ENCODE results near the gene MEIOSIN. TPM values are rescaled to one million over a fixed set of nuclear protein-coding genes. Genes with fewer than 3 reads are reported as not detected.

Gene MEIOSIN
- total and polyA plus RNA-seq, 9 of the 15 experiments (the other 6 are each of a cell fraction or from before 2014, with no cell fraction given), result 0.06 to 2.0 (median 0.76) TPM

DNA sequence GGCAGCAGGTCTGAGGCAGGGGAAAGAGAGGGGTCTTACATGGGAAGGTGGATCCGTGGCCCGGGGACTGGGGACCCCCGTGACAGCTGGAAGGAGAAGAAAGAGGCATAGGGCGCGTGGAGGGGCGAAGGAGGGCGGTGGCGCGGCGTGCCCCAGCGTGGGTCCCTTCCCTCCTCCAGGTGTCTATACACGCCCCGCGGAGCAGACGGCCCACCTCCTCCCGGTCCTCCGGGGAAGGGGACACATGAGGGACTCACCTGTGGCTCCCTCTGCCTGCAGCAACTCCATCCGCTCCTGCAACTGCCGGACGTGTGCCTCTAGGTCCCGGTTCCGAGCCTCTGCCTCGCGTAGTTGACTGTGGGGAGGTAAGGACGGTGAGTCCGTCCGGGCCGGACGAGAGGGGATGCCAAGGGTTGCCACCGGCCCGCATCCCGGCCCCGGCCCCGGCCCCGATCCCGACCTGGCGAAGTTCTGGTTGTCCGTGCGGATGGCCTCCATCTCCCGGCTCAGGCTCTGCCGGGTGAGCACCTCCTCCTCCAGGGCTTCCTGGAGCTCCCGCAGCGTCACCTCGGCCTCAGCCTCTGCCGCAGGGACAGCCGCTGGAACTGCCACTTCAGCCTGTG lies 38.2 kb downstream of the MEIOSIN start:
- peak overlapping the region; percentile 92 for H3K4me2 ChIP-seq (ENCODE audit: insufficient read depth, low read length)
- no peaks in the 10 kb centered on the region for H3K27me3 ChIP-seq (ENCODE audit: control insufficient read depth in 2 of 2, insufficient read depth in 2 of 2, low read length in 2 of 2)
- H3K9ac ChIP-seq (ENCODE audit: insufficient read depth in 1 of 2, low read depth in 2 of 2, low read length in 2 of 2), result peak overlapping the region; percentile 28 to 89; a peak in 3 of 4 replicates
- peaks cover 10 to 60% of the 10 kb centered on the region in 2 experiments; a peak in 4 of 5 replicates for H3K4me1 ChIP-seq (replicated peaks in 1 of 2; ENCODE audit: control insufficient read depth in 2 of 2, insufficient read depth in 2 of 2, low read length in 2 of 2)
- H3K9me1 ChIP-seq (ENCODE audit: control insufficient read depth, insufficient read depth, low read length), result no peaks in the 10 kb centered on the region
- CTCF ChIA-PET (ENCODE audit: low intra/inter-chr PET ratio), result interaction anchor here (2.9 kb wide), 1 partner anchor 28 kb away, joined by 22 read pairs; no protein-coding TSS in a partner anchor
- intact Hi-C loops (cut with micrococcal nuclease) (no loop called here), in situ Hi-C loops (cut with MboI) (no loop called here)
- H3K27ac ChIP-seq (ENCODE audit: extremely low read depth, low read depth, low read length), result peak overlapping the region; percentile 50; the same call in 1 of the 3 replicates
- H4K20me1 ChIP-seq (replicated peaks; ENCODE audit: control insufficient read depth, insufficient read depth, low read length), result no peaks in the 10 kb centered on the region
- no TSS peak for BruUV-seq (replicated peaks)
- H2AFZ ChIP-seq (ENCODE audit: low read depth, low read length), result no peak overlapping the region
- TF ChIP-seq POLR2G (IDR thresholded peaks at IDR 0.05; ENCODE audit: low read depth, low read length) (peak; percentile 68), FIP1L1 (IDR thresholded peaks at IDR 0.05; ENCODE audit: low read depth, low read length, poor library complexity, severe bottlenecking) (peak; percentile 54), KDM5B (IDR thresholded peaks at IDR 0.05; ENCODE audit: insufficient replicate concordance, low read depth, low read length) (no peak)
- no peak for DNase-seq (ENCODE audit: extremely low read depth in 1 of 4, low spot score in 3 of 4)
- no peak for FAIRE-seq
- peak overlapping the region; percentile 56; the same call in 1 of the 2 replicates for H3K4me3 ChIP-seq
- H3K79me2 ChIP-seq (ENCODE audit: control insufficient read depth, insufficient read depth, low read length), result peaks cover 17% of the 10 kb centered on the region; the same call in 2 of the 3 replicates
- H3K9me3 ChIP-seq (replicated peaks; ENCODE audit: control insufficient read depth, insufficient read depth, low read depth, low read length), result no peaks in the 10 kb centered on the region
- 61% methylated on average over 16 of the region's 46 CpGs for WGBS (ENCODE audit: insufficient coverage, low coverage, missing lambda C conversion rate)
- peaks cover 14% of the 10 kb centered on the region; the same call in 1 of the 3 replicates for H3K36me3 ChIP-seq (ENCODE audit: control insufficient read depth, insufficient read depth, low read length)
- POLR2A ChIA-PET, result interaction anchor here (0.6 to 5.9 kb wide), 7 partner anchors 11 to 131 kb away, joined by 3 to 70 read pairs (median 7); partner anchors contain the start of genes DMPK, DMWD, MYPOP and QPCTL
- no peak for ATAC-seq
